ENCODE measurements around the gene PAM.
"Not testable (repeated sequence)": the region's sequence is repeated elsewhere in the genome, so short reads cannot be mapped to it uniquely, and the experiment has no call there.

The PAM gene

GRCh38 chr5:102981957-102982635, 227.0 kb downstream of the PAM start:
- in situ Hi-C loops (cut with MboI; ENCODE audit: low sequenced_read_pairs): no loop called here

GRCh38 chr5:102986074-102986473, 231.0 kb downstream of the PAM start:
- in situ Hi-C loops (cut with MboI; ENCODE audit: low sequenced_read_pairs): no loop called here

GRCh38 chr5:102988459-102988858, 233.4 kb downstream of the PAM start:
- in situ Hi-C loops (cut with MboI; ENCODE audit: low sequenced_read_pairs): no loop called here

GRCh38 chr5:102991802-102992201, 236.7 kb downstream of the PAM start:
- in situ Hi-C loops (cut with MboI; ENCODE audit: low sequenced_read_pairs): no loop called here

- in situ Hi-C loops (cut with MboI; ENCODE audit: low sequenced_read_pairs): no loop called here
These were observed 241.0 kb downstream of the PAM start for GRCh38 chr5:102996011-102996575.

- in situ Hi-C loops (cut with MboI; ENCODE audit: low sequenced_read_pairs): no loop called here
These were observed 243.1 kb downstream of the PAM start for GRCh38 chr5:102998224-102998623.

- in situ Hi-C loops (cut with MboI; ENCODE audit: low sequenced_read_pairs): no loop called here
These were observed 244.1 kb downstream of the PAM start for GRCh38 chr5:102999191-102999590.

- in situ Hi-C loops (cut with MboI; ENCODE audit: low sequenced_read_pairs): not testable (repeated sequence)
These were observed 244.5 kb downstream of the PAM start for GRCh38 chr5:102999621-103000020.

- in situ Hi-C loops (cut with MboI; ENCODE audit: low sequenced_read_pairs): no loop called here
These were observed 245.0 kb downstream of the PAM start for GRCh38 chr5:103000089-103000488.

GRCh38 chr5:103003872-103004271, 248.8 kb downstream of the PAM start:
- in situ Hi-C loops (cut with MboI; ENCODE audit: low sequenced_read_pairs): no loop called here

- in situ Hi-C loops (cut with MboI; ENCODE audit: low sequenced_read_pairs): no loop called here
These were observed 250.2 kb downstream of the PAM start for GRCh38 chr5:103005276-103005675.

- in situ Hi-C loops (cut with MboI; ENCODE audit: low sequenced_read_pairs): no loop called here
These were observed 251.8 kb downstream of the PAM start for GRCh38 chr5:103006921-103007320.

- in situ Hi-C loops (cut with MboI; ENCODE audit: low sequenced_read_pairs): no loop called here
These were observed 255.1 kb downstream of the PAM start for GRCh38 chr5:103010168-103010567.

GRCh38 chr5:103013933-103014552, 258.9 kb downstream of the PAM start:
- in situ Hi-C loops (cut with MboI; ENCODE audit: low sequenced_read_pairs): no loop called here

GRCh38 chr5:103014983-103015382, 259.9 kb downstream of the PAM start:
- in situ Hi-C loops (cut with MboI; ENCODE audit: low sequenced_read_pairs): no loop called here

- in situ Hi-C loops (cut with MboI; ENCODE audit: low sequenced_read_pairs): no loop called here
These were observed 261.1 kb downstream of the PAM start for GRCh38 chr5:103016167-103016566.

- in situ Hi-C loops (cut with MboI; ENCODE audit: low sequenced_read_pairs): no loop called here
These were observed 264.7 kb downstream of the PAM start for GRCh38 chr5:103019804-103020203.

- in situ Hi-C loops (cut with MboI; ENCODE audit: low sequenced_read_pairs): no loop called here
These were observed 266.2 kb downstream of the PAM start for GRCh38 chr5:103021314-103021713.

GRCh38 chr5:103027267-103027666, 272.2 kb downstream of the PAM start:
- in situ Hi-C loops (cut with MboI; ENCODE audit: low sequenced_read_pairs): no loop called here

GRCh38 chr5:103031607-103032006, 276.5 kb downstream of the PAM start:
- in situ Hi-C loops (cut with MboI; ENCODE audit: low sequenced_read_pairs): no loop called here

GRCh38 chr5:103033696-103034095, 278.6 kb downstream of the PAM start:
- in situ Hi-C loops (cut with MboI; ENCODE audit: low sequenced_read_pairs): no loop called here

- in situ Hi-C loops (cut with MboI; ENCODE audit: low sequenced_read_pairs): no loop called here
These were observed 279.7 kb downstream of the PAM start for GRCh38 chr5:103034662-103035392.
